ENCODE data around the gene CCT5. TPM values are rescaled to one million over a fixed set of nuclear protein-coding genes. Genes with fewer than 3 reads are reported as not detected.

Gene CCT5
- total and polyA plus RNA-seq, 10 of the 15 experiments (the other 5 are each of a cell fraction or from before 2014, with no cell fraction given), result 376 to 637 (median 543) TPM

GRCh38 chr5:10249948-10250805 lies at the start of gene CCT5 (continued):
- TF ChIP-seq IRF3 (IDR thresholded peaks at IDR 0.05), result no peak
- TF ChIP-seq ATF3 (IDR thresholded peaks at IDR 0.05; ENCODE audit: borderline replicate concordance, extremely low read depth, low read depth, low read length), result 0 out of 2 replicates have a peak, but pooled peaks have one; percentile 19
- no peak for TF ChIP-seq ZBED1 (IDR thresholded peaks at IDR 0.05; ENCODE audit: borderline replicate concordance)
- TF ChIP-seq, protein P1, sequence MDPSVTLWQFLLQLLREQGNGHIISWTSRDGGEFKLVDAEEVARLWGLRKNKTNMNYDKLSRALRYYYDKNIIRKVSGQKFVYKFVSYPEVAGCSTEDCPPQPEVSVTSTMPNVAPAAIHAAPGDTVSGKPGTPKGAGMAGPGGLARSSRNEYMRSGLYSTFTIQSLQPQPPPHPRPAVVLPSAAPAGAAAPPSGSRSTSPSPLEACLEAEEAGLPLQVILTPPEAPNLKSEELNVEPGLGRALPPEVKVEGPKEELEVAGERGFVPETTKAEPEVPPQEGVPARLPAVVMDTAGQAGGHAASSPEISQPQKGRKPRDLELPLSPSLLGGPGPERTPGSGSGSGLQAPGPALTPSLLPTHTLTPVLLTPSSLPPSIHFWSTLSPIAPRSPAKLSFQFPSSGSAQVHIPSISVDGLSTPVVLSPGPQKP (IDR thresholded peaks at IDR 0.05; ENCODE audit: low read depth, low read length), result 0 out of 2 replicates have a peak, but pooled peaks have one; percentile 6
- TF ChIP-seq, protein P2, sequence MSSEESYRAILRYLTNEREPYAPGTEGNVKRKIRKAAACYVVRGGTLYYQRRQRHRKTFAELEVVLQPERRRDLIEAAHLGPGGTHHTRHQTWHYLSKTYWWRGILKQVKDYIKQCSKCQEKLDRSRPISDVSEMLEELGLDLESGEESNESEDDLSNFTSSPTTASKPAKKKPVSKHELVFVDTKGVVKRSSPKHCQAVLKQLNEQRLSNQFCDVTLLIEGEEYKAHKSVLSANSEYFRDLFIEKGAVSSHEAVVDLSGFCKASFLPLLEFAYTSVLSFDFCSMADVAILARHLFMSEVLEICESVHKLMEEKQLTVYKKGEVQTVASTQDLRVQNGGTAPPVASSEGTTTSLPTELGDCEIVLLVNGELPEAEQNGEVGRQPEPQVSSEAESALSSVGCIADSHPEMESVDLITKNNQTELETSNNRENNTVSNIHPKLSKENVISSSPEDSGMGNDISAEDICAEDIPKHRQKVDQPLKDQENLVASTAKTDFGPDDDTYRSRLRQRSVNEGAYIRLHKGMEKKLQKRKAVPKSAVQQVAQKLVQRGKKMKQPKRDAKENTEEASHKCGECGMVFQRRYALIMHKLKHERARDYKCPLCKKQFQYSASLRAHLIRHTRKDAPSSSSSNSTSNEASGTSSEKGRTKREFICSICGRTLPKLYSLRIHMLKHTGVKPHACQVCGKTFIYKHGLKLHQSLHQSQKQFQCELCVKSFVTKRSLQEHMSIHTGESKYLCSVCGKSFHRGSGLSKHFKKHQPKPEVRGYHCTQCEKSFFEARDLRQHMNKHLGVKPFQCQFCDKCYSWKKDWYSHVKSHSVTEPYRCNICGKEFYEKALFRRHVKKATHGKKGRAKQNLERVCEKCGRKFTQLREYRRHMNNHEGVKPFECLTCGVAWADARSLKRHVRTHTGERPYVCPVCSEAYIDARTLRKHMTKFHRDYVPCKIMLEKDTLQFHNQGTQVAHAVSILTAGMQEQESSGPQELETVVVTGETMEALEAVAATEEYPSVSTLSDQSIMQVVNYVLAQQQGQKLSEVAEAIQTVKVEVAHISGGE (CRISPR knock-in tag; IDR thresholded peaks at IDR 0.05), result no peak
- no peak for TF ChIP-seq BCL3 (IDR thresholded peaks at IDR 0.05; ENCODE audit: borderline replicate concordance, insufficient read depth, low read depth, low read length, poor library complexity, severe bottlenecking)
- no peak for TF ChIP-seq HDGF (IDR thresholded peaks at IDR 0.05)
- TF ChIP-seq ZBTB4 (CRISPR knock-in tag; IDR thresholded peaks at IDR 0.05), result no peak
- TF ChIP-seq NFIC (IDR thresholded peaks at IDR 0.05; ENCODE audit: low read depth, low read length), result peak; percentile 69
- TF ChIP-seq YY1 (IDR thresholded peaks at IDR 0.05; ENCODE audit: low read depth, low read length), result peak; percentile 93
- no peak for TF ChIP-seq KAT2A (conservative IDR thresholded peaks at IDR 0.05; ENCODE audit: control insufficient read depth, low read depth, low read length)
- TF ChIP-seq IKZF1 (conservative IDR thresholded peaks at IDR 0.05), result peak; percentile 80
- no peak for TF ChIP-seq RFX5 (IDR thresholded peaks at IDR 0.05; ENCODE audit: low read depth, low read length)
- peak; percentile 89; the same call in 1 of the 2 replicates for TF ChIP-seq LARP7 (IDR thresholded peaks at IDR 0.05)
- no peak for TF ChIP-seq STAT1 (conservative IDR thresholded peaks at IDR 0.05)
- TF ChIP-seq MYC (IDR thresholded peaks at IDR 0.05; ENCODE audit: insufficient read depth, insufficient read length, insufficient replicate concordance, low read length, severe bottlenecking), result peak; percentile 97
- TF ChIP-seq WRNIP1 (IDR thresholded peaks at IDR 0.05; ENCODE audit: borderline replicate concordance, low read depth, low read length), result no peak
- TF ChIP-seq CREB1 (IDR thresholded peaks at IDR 0.05; ENCODE audit: low read depth), result 0 out of 2 replicates have a peak, but pooled peaks have one; percentile 13

Measured in GM12878 (cell line).